HepG2 (cell line): ENCODE data around the gene SH3BP5. TPM values are rescaled to one million over a fixed set of nuclear protein-coding genes. Genes with fewer than 3 reads are reported as not detected.

Experiments
- ATAC-seq: fragments of 200-7000 bp; cut with Tn5 transposase; 3 replicates; pipeline ENCODE4 v1.9.1; 2020; ENCODE audit warnings: mild to moderate bottlenecking, moderate library complexity
- BruUV-seq: library from RNA; stranded (reverse); fragments of 400-500 nt; replicated peaks from 2 replicates; lab custom pipeline; 2021; lab: Mats Ljungman, UMichigan
- CTCF ChIA-PET: fragments of 300-600 bp; formaldehyde crosslinking; extraction: SDS; loops from one replicate; lab custom pipeline; 2021; ENCODE audit warnings: low total read pairs, inconsistent platforms, low intra/inter-chr PET ratio; lab: Yijun Ruan, JAX
- POLR2A ChIA-PET: fragments of 350-600 bp; sonication (Branson Sonifier 250); formaldehyde crosslinking; loops from one replicate; lab custom pipeline; 2020; ENCODE audit warnings: antibody characterized with exemption, inconsistent platforms; lab: Yijun Ruan, JAX
- DNase-seq: peaks from one replicate; pipeline ENCODE4 v3.0.0-alpha.2; 2015; ENCODE audit warnings: low spot score
- FAIRE-seq: peaks from 3 replicates; lab custom pipeline; 2011; peaks lifted over from hg19 to GRCh38; lab: Jason Lieb, UNC
- H2AFZ ChIP-seq: one replicate; pipeline ENCODE4 v1.6.1; 2011; ENCODE audit warnings: low read length, inconsistent platforms
- H3K27ac ChIP-seq: fragments of 300-600 bp; 3 replicates; pipeline ENCODE4 v1.8.0; 2011; ENCODE audit warnings: mixed run types, mild to moderate bottlenecking, mixed read lengths, low read length, inconsistent platforms; ENCODE audit not compliant: insufficient read depth; ENCODE audit errors: extremely low read length
- H3K27me3 ChIP-seq, 2 experiments: fragments of 200-600 bp in 1 of 2; 2 replicates in 1 of 2; 3 replicates in 1 of 2; pipeline versions ENCODE4 v1.6.0 to v1.8.0; 2011; ENCODE audit warnings: low read length in 2 of 2, mild to moderate bottlenecking in 2 of 2, moderate library complexity in 2 of 2, inconsistent platforms in 1 of 2; ENCODE audit not compliant: insufficient read depth in 2 of 2, control insufficient read depth in 1 of 2
- H3K36me3 ChIP-seq, 2 experiments: fragments of 200-600 bp in 1 of 2; replicated peaks in 1 of 2; 2 replicates in 1 of 2; 3 replicates in 1 of 2; pipeline versions ENCODE4 v1.5.1 to v1.8.0; 2011; ENCODE audit warnings: low read length in 2 of 2, inconsistent platforms in 1 of 2; ENCODE audit not compliant: insufficient read depth in 2 of 2, control insufficient read depth in 1 of 2
- H3K4me1 ChIP-seq: 2 replicates; pipeline ENCODE4 v1.5.1; 2012; ENCODE audit warnings: low read length, inconsistent platforms; ENCODE audit not compliant: insufficient read depth
- H3K4me2 ChIP-seq: 2 replicates; pipeline ENCODE4 v1.6.0; 2011; ENCODE audit warnings: low read depth, low read length, inconsistent platforms
- H3K4me3 ChIP-seq, 3 experiments: fragments of 200-600 bp in 1 of 3; sonication (generic), shearing (Covaris generic) in 1 of 3; replicated peaks in 1 of 3; 2 replicates each; pipeline ENCODE4 v1.5.1; 2011 to 2016; ENCODE audit warnings: low read length in 3 of 3, inconsistent platforms in 2 of 3, low read depth in 2 of 3, mild to moderate bottlenecking in 2 of 3, control low read depth in 1 of 3, mixed read lengths in 1 of 3; ENCODE audit not compliant: insufficient read depth in 1 of 3
- H3K79me2 ChIP-seq: one replicate; pipeline ENCODE4 v1.6.1; 2011; ENCODE audit warnings: low read length, inconsistent platforms; ENCODE audit not compliant: insufficient read depth
- H3K9ac ChIP-seq: 2 replicates; pipeline ENCODE4 v1.6.0; 2011; ENCODE audit warnings: mild to moderate bottlenecking, low read depth, low read length, inconsistent platforms; ENCODE audit not compliant: insufficient read depth
- H3K9me3 ChIP-seq: 2 replicates; pipeline ENCODE4 v1.5.1; 2012; ENCODE audit warnings: mild to moderate bottlenecking, low read length
- H4K20me1 ChIP-seq: 2 replicates; pipeline ENCODE4 v1.6.0; 2011; ENCODE audit warnings: inconsistent platforms, mild to moderate bottlenecking, low read length, moderate library complexity; ENCODE audit not compliant: insufficient read depth
- ELF1 ChIP-seq: sonication (generic); formaldehyde crosslinking; IDR thresholded peaks from 2 replicates; pipeline ENCODE4 v1.4.0; 2020; ENCODE audit warnings: missing genetic modification reagents
- HOXA3 ChIP-seq: sonication (generic); formaldehyde crosslinking; IDR thresholded peaks from 2 replicates; pipeline ENCODE4 v1.5.0; 2020; ENCODE audit warnings: missing genetic modification reagents
- JUNB ChIP-seq: sonication (generic); formaldehyde crosslinking; IDR thresholded peaks from 2 replicates; pipeline ENCODE4 v1.8.0; 2022; ENCODE audit warnings: missing genetic modification reagents, mild to moderate bottlenecking, borderline replicate concordance
- KDM2A ChIP-seq: sonication (generic); formaldehyde crosslinking; IDR thresholded peaks from 2 replicates; pipeline ENCODE4 v1.4.0; 2020; ENCODE audit warnings: low read depth, missing genetic modification reagents, borderline replicate concordance
- MYC ChIP-seq: sonication (generic); formaldehyde crosslinking; IDR thresholded peaks from 2 replicates; pipeline ENCODE4 v1.9.0; 2021; ENCODE audit warnings: missing genetic modification reagents, borderline replicate concordance
- YEATS4 ChIP-seq: sonication (generic); formaldehyde crosslinking; IDR thresholded peaks from 2 replicates; pipeline ENCODE4 v1.4.0; 2020; ENCODE audit warnings: missing genetic modification reagents, borderline replicate concordance
- ZNF264 ChIP-seq: sonication (generic); formaldehyde crosslinking; IDR thresholded peaks from 2 replicates; pipeline ENCODE4 v1.4.0; 2020; ENCODE audit warnings: missing genetic modification reagents
- ZNF292 ChIP-seq: sonication (generic); formaldehyde crosslinking; IDR thresholded peaks from 2 replicates; pipeline ENCODE4 v1.8.1; 2022; ENCODE audit warnings: mild to moderate bottlenecking, low read depth, missing genetic modification reagents, borderline replicate concordance
- ZNF333 ChIP-seq: sonication (generic); formaldehyde crosslinking; IDR thresholded peaks from 2 replicates; pipeline ENCODE4 v1.4.0; 2020; ENCODE audit warnings: mild to moderate bottlenecking, missing genetic modification reagents, borderline replicate concordance
- ZNF747 ChIP-seq: sonication (generic); formaldehyde crosslinking; IDR thresholded peaks from 2 replicates; pipeline ENCODE4 v1.8.1; 2023; ENCODE audit warnings: missing genetic modification reagents, mild to moderate bottlenecking, borderline replicate concordance
- ZNF777 ChIP-seq: sonication (generic); formaldehyde crosslinking; IDR thresholded peaks from 2 replicates; pipeline ENCODE4 v1.4.0; 2020; ENCODE audit warnings: missing genetic modification reagents
- WGBS: methylation state at CpG from one replicate; pipeline ENCODE4 v1.1.6; 2017; ENCODE audit warnings: low lambda C conversion rate; 5-methylcytosine and 5-hydroxymethylcytosine counted together
- in situ Hi-C: cut with HindIII; loops from 2 replicates; pipeline ENCODE4 v1.10.0; 2017; ENCODE audit warnings: low pct_unique_long_range_greater_than_20kb; ENCODE audit not compliant: extremely low pct_ligation_motif_present
- intact Hi-C: fragments of 100-400 bp; cut with micrococcal nuclease; formaldehyde crosslinking; loops from one replicate; pipeline ENCODE4 v1.10.0; 2022; ENCODE audit not compliant: unreplicated experiment
- polyA plus RNA-seq, 8 experiments: library from polyadenylated mRNA; depleted of rRNA in 3 of 8; stranded (reverse) in 7 of 8; unstranded in 1 of 8; fragments of >200 nt; fragmentation: Illumina TruSeq in 4 of 8; extraction: Trizol in 4 of 8; gene quantifications; 2 replicates each; pipeline versions ENCODE4 v1.2.1 to v1.2.3, GENCODE V29; 2011 to 2016; ENCODE audit warnings: low read depth in 4 of 8, missing spikeins in 1 of 8, mixed read lengths in 1 of 8; ENCODE audit not compliant: insufficient read depth in 1 of 8
- total RNA-seq, 5 experiments: library from RNA; depleted of rRNA; stranded (reverse); fragments of >200 nt; fragmentation: Illumina TruSeq; extraction: Trizol; gene quantifications; 2 replicates each; pipeline ENCODE4 v1.2.3, GENCODE V29; 2016; ENCODE audit warnings: low read depth in 1 of 5

The SH3BP5 gene
- total and polyA plus RNA-seq, 2 of the 13 experiments (the other 11 are each of a cell fraction or from before 2014, with no cell fraction given) = 0.09 to 0.16 TPM

DNA sequence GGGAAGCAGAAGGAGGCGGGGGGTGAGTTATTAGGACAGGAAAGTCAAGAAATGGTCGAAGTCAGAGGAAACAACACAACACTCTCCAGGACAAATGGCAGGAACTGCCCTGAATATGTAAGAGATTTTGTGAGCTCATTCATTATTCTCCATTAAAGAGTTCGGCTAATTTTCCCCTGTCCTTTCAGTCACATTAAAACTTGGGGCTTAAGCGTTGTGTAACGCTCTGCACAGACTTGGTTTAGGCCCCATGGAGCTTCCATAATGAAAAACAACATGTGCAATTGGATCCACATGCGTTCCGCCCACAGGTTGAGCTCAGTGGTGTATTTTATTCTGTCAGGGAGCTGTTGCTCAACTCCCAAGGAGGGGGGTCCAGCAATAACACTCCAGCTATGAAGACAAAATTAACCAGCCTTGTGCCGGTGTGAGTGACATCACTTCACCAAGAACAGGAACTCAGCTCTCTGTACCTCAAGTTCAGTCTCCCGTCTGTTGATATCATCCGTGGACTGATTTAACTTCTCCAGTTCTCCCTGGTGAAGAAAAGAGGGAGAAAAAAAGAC, 2.3 kb downstream of the SH3BP5 start:
- Histone ChIP-seq H4K20me1 (no peaks in the 10 kb centered on the region), H3K4me2 (no peak overlapping the region), H3K9me3 (no peaks in the 10 kb centered on the region), H3K4me1 (peaks cover 10% of the 10 kb centered on the region), H3K79me2 (no peaks in the 10 kb centered on the region), H3K4me3 (no peak overlapping the region), H3K27me3 (peaks cover 8 to 40% of the 10 kb centered on the region in 2 experiments; a peak in 4 of 5 replicates), H3K36me3 (no peaks in the 10 kb centered on the region), H3K27ac (no peak overlapping the region), H2AFZ (no peak overlapping the region), H3K9ac (no peak overlapping the region)
- intact Hi-C loops = loop anchor here (5.0 kb wide), 1 partner anchor 63 kb away; no protein-coding TSS in a partner anchor
- FAIRE-seq (no peak), ATAC-seq (no peak), DNase-seq (no peak)
- 72% methylated on average over 10 of the region's 10 CpGs for WGBS
- ChIA-PET POLR2A (no interaction called here), CTCF (no interaction called here)
- no TSS peak for BruUV-seq
- TF ChIP-seq ZNF264 (CRISPR knock-in tag) (no peak), ZNF333 (no peak), JUNB (CRISPR knock-in tag) (no peak), ELF1 (no peak), HOXA3 (CRISPR knock-in tag) (no peak), ZNF747 (CRISPR knock-in tag) (no peak), ZNF292 (CRISPR knock-in tag) (no peak), ZNF777 (CRISPR knock-in tag) (no peak), KDM2A (CRISPR knock-in tag) (no peak), YEATS4 (CRISPR knock-in tag) (no peak), MYC (no peak)
- in situ Hi-C loops = no loop called here
